ENCODE measurements around the gene CAV1. TPM values are rescaled to one million over a fixed set of nuclear protein-coding genes. Genes with fewer than 3 reads are reported as not detected.
"Not testable (repeated sequence)": the region's sequence is repeated elsewhere in the genome, so short reads cannot be mapped to it uniquely, and the experiment has no call there.

CAV1 gene
- total RNA-seq, 1 donor from 2014 or later: 66.7 TPM

GRCh38 chr7:116579835-116580234 is 55.0 kb downstream of the CAV1 start:
- no peak overlapping the region for H3K4me3 ChIP-seq (ENCODE audit: low read depth, low read length)
- TF ChIP-seq CTCF (conservative IDR thresholded peaks at IDR 0.05; ENCODE audit: low read depth, low read length): no peak
- DNase-seq (ENCODE audit: low read depth): no peak

GRCh38 chr7:116582164-116582732 is 57.4 kb downstream of the CAV1 start:
- DNase-seq (ENCODE audit: low read depth): no peak
- TF ChIP-seq CTCF (conservative IDR thresholded peaks at IDR 0.05; ENCODE audit: low read depth, low read length): peak; percentile 38
- H3K4me3 ChIP-seq (ENCODE audit: low read depth, low read length): no peak overlapping the region

GRCh38 chr7:116582806-116583444 is 58.1 kb downstream of the CAV1 start:
- H3K4me3 ChIP-seq (ENCODE audit: low read depth, low read length): no peak overlapping the region
- TF ChIP-seq CTCF (conservative IDR thresholded peaks at IDR 0.05; ENCODE audit: low read depth, low read length): peak; percentile 3
- DNase-seq (ENCODE audit: low read depth): no peak

GRCh38 chr7:116583653-116584052 is 58.8 kb downstream of the CAV1 start:
- H3K4me3 ChIP-seq (ENCODE audit: low read depth, low read length): no peak overlapping the region
- no peak for DNase-seq (ENCODE audit: low read depth)
- TF ChIP-seq CTCF (conservative IDR thresholded peaks at IDR 0.05; ENCODE audit: low read depth, low read length): no peak

- no peak for TF ChIP-seq CTCF (conservative IDR thresholded peaks at IDR 0.05; ENCODE audit: low read depth, low read length)
- no peak overlapping the region for H3K4me3 ChIP-seq (ENCODE audit: low read depth, low read length)
- DNase-seq (ENCODE audit: low read depth): no peak
Measured at GRCh38 chr7:116584721-116585120, 59.9 kb downstream of the CAV1 start.

GRCh38 chr7:116585392-116585791 is 60.6 kb downstream of the CAV1 start:
- H3K4me3 ChIP-seq (ENCODE audit: low read depth, low read length): no peak overlapping the region
- no peak for DNase-seq (ENCODE audit: low read depth)
- no peak for TF ChIP-seq CTCF (conservative IDR thresholded peaks at IDR 0.05; ENCODE audit: low read depth, low read length)

GRCh38 chr7:116585967-116586366 is 61.1 kb downstream of the CAV1 start:
- DNase-seq (ENCODE audit: low read depth): no peak
- TF ChIP-seq CTCF (conservative IDR thresholded peaks at IDR 0.05; ENCODE audit: low read depth, low read length): no peak
- H3K4me3 ChIP-seq (ENCODE audit: low read depth, low read length): no peak overlapping the region

- not testable (repeated sequence) for DNase-seq (ENCODE audit: low read depth)
Measured at GRCh38 chr7:116587200-116587599, 62.4 kb downstream of the CAV1 start.

More at GRCh38 chr7:116587200-116587599, 62.4 kb downstream of the CAV1 start:
- not testable (repeated sequence) for H3K4me3 ChIP-seq (ENCODE audit: low read depth, low read length)

All from epithelial cell of proximal tubule (primary cell).